Daoy (cell line): ENCODE results near the gene TRIO. TPM values are rescaled to one million over a fixed set of nuclear protein-coding genes. Genes with fewer than 3 reads are reported as not detected.
A peak's percentile ranks its signal among the peaks of the same experiment; 100 is the strongest.

ENCODE experiments used
- DNase-seq: peaks from one replicate; pipeline ENCODE4 v3.0.0-alpha.2; 2015; ENCODE audit warnings: low read depth
- total RNA-seq: library from RNA; depleted of rRNA; stranded (reverse); fragments of >200 nt; shearing (Covaris generic); gene quantifications from 2 replicates; pipeline ENCODE4 v1.2.3, GENCODE V29; 2014

Gene TRIO
- total RNA-seq, 1 experiment from 2014 or later: 112 TPM

GRCh38 chr5:14123551-14123950 lies 19.6 kb upstream of the TRIO start:
- no peak for DNase-seq

- no peak for DNase-seq
Observed at GRCh38 chr5:14123974-14124482, 19.1 kb upstream of the TRIO start.

- no peak for DNase-seq
Observed at GRCh38 chr5:14125262-14125661, 17.9 kb upstream of the TRIO start.

GRCh38 chr5:14127587-14127986 lies 15.6 kb upstream of the TRIO start:
- no peak for DNase-seq

- DNase-seq: no peak
Observed at GRCh38 chr5:14128079-14128478, 15.1 kb upstream of the TRIO start.

GRCh38 chr5:14129123-14129522 lies 14.0 kb upstream of the TRIO start:
- DNase-seq: no peak

GRCh38 chr5:14131855-14132503 lies 11.2 kb upstream of the TRIO start:
- no peak for DNase-seq

- DNase-seq: no peak
Observed at GRCh38 chr5:14133394-14133793, 9.7 kb upstream of the TRIO start.

GRCh38 chr5:14134083-14134482 lies 9.1 kb upstream of the TRIO start:
- no peak for DNase-seq

GRCh38 chr5:14134771-14135170 lies 8.4 kb upstream of the TRIO start:
- no peak for DNase-seq

- no peak for DNase-seq
Observed at GRCh38 chr5:14135621-14136020, 7.5 kb upstream of the TRIO start.

GRCh38 chr5:14136228-14136627 lies 6.9 kb upstream of the TRIO start:
- no peak for DNase-seq

GRCh38 chr5:14138608-14139540 lies 4.3 kb upstream of the TRIO start:
- DNase-seq: no peak

- DNase-seq: no peak
Observed at GRCh38 chr5:14141764-14142163, 1.4 kb upstream of the TRIO start.

- DNase-seq: no peak
Observed at GRCh38 chr5:14142202-14142826, 828 bp upstream of the TRIO start.

- DNase-seq: no peak
Observed at GRCh38 chr5:14143546-14143840, 351 bp downstream of the TRIO start.

GRCh38 chr5:14143841-14144585 lies 871 bp downstream of the TRIO start:
- DNase-seq: peak; percentile 46

GRCh38 chr5:14144586-14145434 lies 1.7 kb downstream of the TRIO start:
- DNase-seq: peak; percentile 81

- no peak for DNase-seq
Observed at GRCh38 chr5:14145435-14146334, 2.5 kb downstream of the TRIO start.

GRCh38 chr5:14146725-14147124 lies 3.6 kb downstream of the TRIO start:
- no peak for DNase-seq
